Astrocyte of the spinal cord (primary cell): ENCODE measurements around the gene SHE.
"Not testable (repeated sequence)": the region's sequence is repeated elsewhere in the genome, so short reads cannot be mapped to it uniquely, and the experiment has no call there.

Experiments
- DNase-seq: peaks from one replicate; pipeline ENCODE4 v3.0.0; 2011; ENCODE audit warnings: low read depth, low spot score
- H3K4me3 ChIP-seq: 2 replicates; pipeline ENCODE4 v1.5.1; 2011; ENCODE audit warnings: low read depth, mild to moderate bottlenecking, low read length, moderate library complexity
- in situ Hi-C: cut with HindIII; loops from 2 replicates; pipeline ENCODE4 v1.10.0; 2017; ENCODE audit warnings: low sequenced_read_pairs
- TF ChIP-seq, protein P1 (sequence below): IDR thresholded peaks from 2 replicates; pipeline ENCODE4 v1.5.1; 2012; ENCODE audit warnings: low read depth, mild to moderate bottlenecking, low read length, inconsistent platforms

SHE gene

DNA sequence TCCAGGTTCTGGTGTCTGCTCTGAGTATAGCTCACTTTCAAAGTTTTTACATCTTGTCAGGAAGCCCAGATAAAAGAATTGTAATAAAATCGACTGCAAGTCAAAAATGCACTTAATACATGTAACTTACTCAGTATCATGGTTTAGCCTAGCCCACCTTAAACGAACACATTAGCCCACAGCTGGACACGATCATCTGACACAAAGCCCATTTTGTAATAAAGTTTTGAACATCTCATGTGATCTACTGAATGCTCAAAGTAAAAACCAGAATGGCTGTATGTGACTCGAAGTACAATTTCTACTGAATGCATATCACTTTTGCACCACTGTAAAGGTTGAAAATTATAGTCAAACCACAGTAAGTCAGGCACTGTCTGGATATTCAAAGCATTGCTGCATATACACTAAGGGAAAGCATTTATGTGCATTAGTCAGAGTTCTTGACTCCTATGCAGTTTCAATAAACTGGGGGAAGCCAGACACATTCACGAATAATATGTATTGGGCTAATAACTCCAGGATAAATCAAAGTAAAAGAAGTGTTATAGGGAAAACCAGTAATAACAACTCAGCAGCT, 12.4 kb downstream of the SHE start:
- H3K4me3 ChIP-seq: no peak overlapping the region
- in situ Hi-C loops: no loop called here
- no peak for DNase-seq
- TF ChIP-seq, protein P1, sequence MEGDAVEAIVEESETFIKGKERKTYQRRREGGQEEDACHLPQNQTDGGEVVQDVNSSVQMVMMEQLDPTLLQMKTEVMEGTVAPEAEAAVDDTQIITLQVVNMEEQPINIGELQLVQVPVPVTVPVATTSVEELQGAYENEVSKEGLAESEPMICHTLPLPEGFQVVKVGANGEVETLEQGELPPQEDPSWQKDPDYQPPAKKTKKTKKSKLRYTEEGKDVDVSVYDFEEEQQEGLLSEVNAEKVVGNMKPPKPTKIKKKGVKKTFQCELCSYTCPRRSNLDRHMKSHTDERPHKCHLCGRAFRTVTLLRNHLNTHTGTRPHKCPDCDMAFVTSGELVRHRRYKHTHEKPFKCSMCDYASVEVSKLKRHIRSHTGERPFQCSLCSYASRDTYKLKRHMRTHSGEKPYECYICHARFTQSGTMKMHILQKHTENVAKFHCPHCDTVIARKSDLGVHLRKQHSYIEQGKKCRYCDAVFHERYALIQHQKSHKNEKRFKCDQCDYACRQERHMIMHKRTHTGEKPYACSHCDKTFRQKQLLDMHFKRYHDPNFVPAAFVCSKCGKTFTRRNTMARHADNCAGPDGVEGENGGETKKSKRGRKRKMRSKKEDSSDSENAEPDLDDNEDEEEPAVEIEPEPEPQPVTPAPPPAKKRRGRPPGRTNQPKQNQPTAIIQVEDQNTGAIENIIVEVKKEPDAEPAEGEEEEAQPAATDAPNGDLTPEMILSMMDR: no peak

DNA sequence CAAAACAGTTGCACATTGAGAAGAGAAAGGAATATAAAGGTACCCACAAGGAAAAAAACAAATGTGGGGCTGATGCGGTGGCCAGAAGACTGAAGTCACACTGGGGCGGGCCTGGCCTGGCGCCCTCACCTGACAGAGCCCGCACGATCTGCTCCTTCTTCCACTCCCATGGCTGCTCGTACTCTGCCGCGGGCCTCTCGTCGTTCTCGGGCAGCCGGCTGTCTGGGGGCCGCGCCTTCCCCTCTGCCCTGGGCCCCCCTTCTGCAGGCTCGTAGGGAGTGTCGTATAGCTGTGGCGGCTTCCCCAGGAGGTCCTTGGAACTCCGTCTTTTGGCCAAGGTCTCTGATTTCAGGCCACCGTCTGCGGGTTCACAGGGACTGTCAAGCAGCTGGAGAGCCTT, 13.3 kb downstream of the SHE start:
- in situ Hi-C loops: no loop called here
- no peak for DNase-seq
- H3K4me3 ChIP-seq: no peak overlapping the region
- TF ChIP-seq, protein P1: no peak

DNA sequence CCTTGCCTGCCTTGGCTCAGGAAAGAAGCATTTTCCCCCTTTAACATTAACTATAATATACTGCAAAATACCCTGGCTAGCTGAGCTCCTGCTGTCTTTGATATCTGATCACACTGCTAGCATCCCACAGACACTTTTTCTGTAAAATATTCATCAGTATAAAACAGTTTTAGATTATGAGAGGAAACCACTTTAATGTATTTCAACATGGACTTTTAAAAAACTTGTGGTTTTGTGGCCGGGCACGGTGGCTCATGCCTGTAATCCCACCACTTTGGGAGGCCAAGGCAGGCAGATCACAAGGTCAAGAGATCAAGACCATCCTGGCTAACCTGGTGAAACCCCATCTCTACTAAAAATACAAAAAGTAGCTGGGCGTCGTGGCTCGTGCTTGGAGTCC, 15.5 kb downstream of the SHE start:
- H3K4me3 ChIP-seq, in situ Hi-C loops, DNase-seq: not testable (repeated sequence)

DNA sequence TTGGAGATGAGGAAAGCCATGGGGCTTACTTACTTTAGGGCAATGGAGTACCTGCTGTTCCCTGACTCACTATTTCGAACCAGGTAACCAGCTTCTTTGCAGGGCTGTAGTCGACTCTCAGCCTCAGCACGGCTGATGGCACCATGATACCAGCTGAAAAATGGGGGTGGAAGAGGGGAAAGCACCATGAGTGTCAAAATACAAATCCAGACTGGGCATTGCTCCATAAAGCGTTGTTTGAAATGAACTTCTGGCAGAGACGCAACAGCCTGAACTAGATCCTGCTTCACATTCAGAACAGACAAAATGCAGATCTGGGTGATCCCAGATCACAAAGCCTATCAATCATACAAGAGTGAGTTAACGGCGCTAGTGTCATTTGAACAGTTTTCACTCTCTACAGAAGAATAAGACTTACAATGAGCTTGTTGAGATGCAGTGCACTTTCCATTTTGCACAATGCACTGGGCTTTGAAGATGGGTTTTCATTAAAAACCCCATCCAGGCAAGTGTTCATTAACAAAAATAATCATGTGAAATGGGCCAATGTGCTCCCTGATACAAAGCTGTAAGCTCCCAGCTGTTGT, 16.2 kb downstream of the SHE start:
- H3K4me3 ChIP-seq: no peak overlapping the region
- in situ Hi-C loops: no loop called here
- TF ChIP-seq, protein P1: no peak
- DNase-seq: no peak

DNA sequence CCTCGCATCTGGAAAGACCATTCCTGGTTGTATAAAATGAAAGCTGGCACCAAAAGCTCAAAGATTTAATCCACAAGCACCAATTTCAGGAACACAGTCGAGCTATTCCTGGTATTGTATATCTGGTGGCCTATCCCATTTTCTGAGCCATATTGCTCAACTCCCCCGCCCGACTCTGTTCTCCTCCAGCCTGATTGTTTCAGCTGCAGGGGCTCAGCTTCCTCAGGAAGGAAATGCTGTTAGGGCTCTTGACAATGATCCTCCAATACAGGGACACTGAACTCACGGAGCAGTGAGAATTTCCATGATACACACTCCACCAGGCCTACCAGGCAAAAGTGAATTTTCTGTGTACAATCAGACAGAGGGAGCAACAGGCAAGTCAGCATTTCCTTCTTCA, 17.1 kb downstream of the SHE start:
- no peak for DNase-seq
- H3K4me3 ChIP-seq: no peak overlapping the region
- TF ChIP-seq, protein P1: no peak
- in situ Hi-C loops: no loop called here

DNA sequence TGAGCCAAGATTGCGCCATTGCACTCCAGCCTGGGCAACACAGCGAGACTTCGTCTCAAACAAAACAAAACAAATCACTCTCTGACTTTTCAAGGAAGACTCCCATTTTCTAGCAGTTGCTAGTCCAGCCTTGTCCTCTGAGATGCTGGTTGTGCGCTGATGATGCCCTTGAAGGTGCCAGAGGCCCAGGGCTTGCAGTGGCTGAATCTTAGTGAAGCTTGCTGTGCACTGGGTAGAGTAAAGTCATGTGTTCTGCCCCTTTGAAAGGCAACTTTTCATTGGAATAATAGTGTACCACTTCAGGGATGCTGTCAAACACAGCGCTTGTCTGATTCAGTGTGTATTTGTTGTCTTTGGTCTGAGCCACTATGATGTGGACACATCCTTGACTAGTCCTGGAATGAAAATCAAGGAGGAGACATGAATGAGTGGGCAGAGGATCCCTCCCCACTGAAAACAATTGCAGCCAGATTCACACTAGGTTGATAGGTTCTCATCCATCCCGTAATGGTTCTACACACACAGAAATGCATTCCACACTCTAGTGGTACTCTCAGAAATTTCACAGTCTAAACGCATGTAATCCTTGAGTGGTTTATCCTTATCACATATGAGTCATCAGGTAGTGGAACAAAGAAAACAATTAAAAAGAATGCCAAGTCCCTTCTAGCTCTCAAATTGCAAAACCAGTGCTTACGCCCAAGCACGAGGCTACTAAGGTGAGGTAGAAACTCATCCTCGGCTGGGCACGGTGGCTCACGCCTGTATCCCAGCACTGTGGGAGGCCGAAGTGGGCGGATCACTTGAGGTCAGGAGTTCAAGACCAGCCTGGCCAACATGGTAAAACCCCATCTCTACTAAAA, 18.0 kb downstream of the SHE start:
- TF ChIP-seq, protein P1: no peak
- DNase-seq: peak; percentile 71
- in situ Hi-C loops: no loop called here
- no peak overlapping the region for H3K4me3 ChIP-seq

DNA sequence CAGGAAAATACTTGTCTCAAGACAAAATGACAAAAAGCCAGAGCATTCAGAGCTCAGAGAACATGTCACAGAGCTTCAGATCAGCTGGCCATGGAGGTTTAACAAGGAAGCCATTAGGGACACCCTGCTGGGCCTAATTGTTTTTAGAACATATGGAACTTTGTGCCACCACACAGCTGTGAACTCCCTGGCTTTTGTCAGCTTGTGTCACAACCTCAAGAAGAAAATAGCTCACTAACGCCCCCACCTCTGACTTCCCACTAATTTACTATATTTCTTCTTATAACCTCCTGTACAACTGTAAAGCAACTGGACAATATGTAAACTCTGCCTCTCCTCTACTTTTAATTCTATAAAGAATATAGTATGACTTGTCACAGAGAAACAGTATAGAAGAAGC, 21.2 kb downstream of the SHE start:
- DNase-seq: no peak
- TF ChIP-seq, protein P1: no peak
- H3K4me3 ChIP-seq: no peak overlapping the region
- in situ Hi-C loops: no loop called here
